GM12874 (cell line): Measurements from ENCODE around the gene DSE.

Experiments used
- CTCF ChIP-seq: IDR thresholded peaks from 2 replicates; pipeline ENCODE4 v1.5.1; 2011; ENCODE audit warnings: low read depth, mild to moderate bottlenecking, control low read depth, low read length, moderate library complexity; ENCODE audit not compliant: insufficient read depth

The DSE gene

GRCh38 chr6:116422238-116422637 lies 51.5 kb downstream of the DSE start:
- TF ChIP-seq CTCF = no peak

- no peak for TF ChIP-seq CTCF
Measured at GRCh38 chr6:116424001-116424400, 53.3 kb downstream of the DSE start.

GRCh38 chr6:116426551-116426950 lies 55.8 kb downstream of the DSE start:
- no peak for TF ChIP-seq CTCF

GRCh38 chr6:116429111-116429510 lies 58.4 kb downstream of the DSE start:
- TF ChIP-seq CTCF = no peak

GRCh38 chr6:116430860-116431259 lies 60.1 kb downstream of the DSE start:
- no peak for TF ChIP-seq CTCF

- TF ChIP-seq CTCF = no peak
Measured at GRCh38 chr6:116431964-116432595, 61.3 kb downstream of the DSE start.

- no peak for TF ChIP-seq CTCF
Measured at GRCh38 chr6:116433206-116433712, 62.5 kb downstream of the DSE start.
